ES-I3 (cell line): Measurements from ENCODE around the gene SWAP70.

ENCODE experiments used
- H3K36me3 ChIP-seq: 2 replicates; pipeline ENCODE4 v1.6.1; 2013; ENCODE audit warnings: mild to moderate bottlenecking, low read length, control low read depth, moderate library complexity; ENCODE audit not compliant: insufficient read depth
- H3K4me1 ChIP-seq: 2 replicates; pipeline ENCODE4 v1.6.1; 2013; ENCODE audit warnings: mild to moderate bottlenecking, control low read depth, low read length; ENCODE audit not compliant: insufficient read depth
- H3K9ac ChIP-seq: 2 replicates; pipeline ENCODE4 v1.6.1; 2013; ENCODE audit warnings: low read depth, mild to moderate bottlenecking, low read length, moderate library complexity
- H3K9me3 ChIP-seq: 2 replicates; pipeline ENCODE4 v1.6.1; 2013; ENCODE audit warnings: mild to moderate bottlenecking, low read length, moderate library complexity; ENCODE audit not compliant: control insufficient read depth, insufficient read depth

Gene SWAP70

DNA sequence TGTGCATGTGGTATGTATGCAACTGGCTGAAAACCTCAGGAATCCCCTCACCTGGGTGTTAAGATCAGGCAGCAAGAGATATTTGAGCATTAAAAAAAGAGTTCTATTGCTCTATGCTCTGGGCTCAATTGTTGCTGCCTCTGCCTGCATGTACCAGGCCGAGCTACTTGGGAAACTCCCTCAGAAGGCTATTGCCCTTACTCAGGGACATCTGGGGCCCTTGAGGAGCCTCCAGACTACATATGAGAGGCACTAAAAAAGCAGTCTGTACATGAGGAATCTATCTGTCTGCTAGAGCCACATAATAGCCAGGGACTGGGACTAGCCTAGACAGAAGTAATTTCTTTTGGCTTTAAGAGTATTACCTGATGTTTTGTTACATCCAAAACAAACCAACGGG, 120.1 kb downstream of the SWAP70 start:
- Histone ChIP-seq H3K9ac (no peak overlapping the region), H3K4me1 (no peaks in the 10 kb centered on the region), H3K36me3 (peaks cover 25% of the 10 kb centered on the region), H3K9me3 (no peaks in the 10 kb centered on the region)

DNA sequence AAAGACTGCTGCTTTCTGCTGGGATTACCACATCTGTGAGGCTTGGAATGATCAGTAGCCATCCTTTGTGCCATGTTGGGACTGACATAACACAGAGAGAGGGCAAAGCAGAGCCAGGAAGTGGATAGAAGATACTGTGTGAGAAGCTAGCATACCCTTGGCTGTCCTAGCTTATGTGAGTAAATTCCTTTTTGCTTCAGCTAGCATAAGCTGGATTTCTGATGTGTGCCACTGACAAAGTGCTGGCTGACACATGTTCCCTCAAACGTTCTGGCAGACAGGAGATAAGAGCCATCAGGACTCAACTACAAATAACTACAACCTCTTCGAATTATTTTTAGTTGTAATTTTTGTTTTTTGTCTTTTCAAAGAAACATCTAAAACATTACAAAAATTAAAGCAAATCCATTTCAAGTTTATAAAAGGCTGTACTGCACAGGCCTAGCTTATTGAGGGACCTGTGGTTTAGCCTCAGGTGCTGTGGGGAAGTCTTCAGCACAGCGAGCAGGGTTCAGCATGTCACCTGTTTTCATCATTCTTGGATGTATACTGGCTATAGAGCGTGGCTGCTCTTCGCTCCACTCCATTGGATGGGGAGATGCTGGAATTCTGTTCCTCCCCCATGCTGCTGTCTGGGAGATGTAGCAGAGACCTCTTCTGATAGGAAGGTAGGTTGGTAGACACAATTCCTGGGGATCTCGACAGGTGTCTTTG, 120.9 kb downstream of the SWAP70 start:
- Histone ChIP-seq H3K4me1 (no peaks in the 10 kb centered on the region), H3K9me3 (no peaks in the 10 kb centered on the region), H3K9ac (no peak overlapping the region), H3K36me3 (peaks cover 21% of the 10 kb centered on the region; the same call in 1 of the 2 replicates)

DNA sequence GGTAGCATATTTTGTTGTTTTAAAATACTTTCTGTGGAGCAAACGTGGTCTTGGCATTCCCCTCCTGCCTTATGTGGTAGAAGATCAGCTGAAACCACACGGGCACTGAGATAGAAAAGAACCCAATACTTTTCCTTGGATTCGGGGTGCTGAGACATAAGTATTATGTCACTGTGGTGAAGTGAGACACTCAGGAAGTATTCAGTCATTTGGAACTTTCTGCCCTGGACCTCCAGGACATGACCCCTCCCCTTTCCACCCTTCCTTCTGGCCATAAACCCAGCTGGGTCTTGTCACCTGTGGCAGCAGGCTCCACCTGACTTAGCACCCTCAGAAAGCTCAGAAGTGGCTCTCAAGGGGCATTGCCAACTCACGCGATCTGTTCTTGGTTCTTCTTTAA, 123.4 kb downstream of the SWAP70 start:
- Histone ChIP-seq H3K9me3 (no peaks in the 10 kb centered on the region), H3K9ac (no peak overlapping the region), H3K4me1 (no peaks in the 10 kb centered on the region), H3K36me3 (peaks cover 16% of the 10 kb centered on the region; the same call in 1 of the 2 replicates)

DNA sequence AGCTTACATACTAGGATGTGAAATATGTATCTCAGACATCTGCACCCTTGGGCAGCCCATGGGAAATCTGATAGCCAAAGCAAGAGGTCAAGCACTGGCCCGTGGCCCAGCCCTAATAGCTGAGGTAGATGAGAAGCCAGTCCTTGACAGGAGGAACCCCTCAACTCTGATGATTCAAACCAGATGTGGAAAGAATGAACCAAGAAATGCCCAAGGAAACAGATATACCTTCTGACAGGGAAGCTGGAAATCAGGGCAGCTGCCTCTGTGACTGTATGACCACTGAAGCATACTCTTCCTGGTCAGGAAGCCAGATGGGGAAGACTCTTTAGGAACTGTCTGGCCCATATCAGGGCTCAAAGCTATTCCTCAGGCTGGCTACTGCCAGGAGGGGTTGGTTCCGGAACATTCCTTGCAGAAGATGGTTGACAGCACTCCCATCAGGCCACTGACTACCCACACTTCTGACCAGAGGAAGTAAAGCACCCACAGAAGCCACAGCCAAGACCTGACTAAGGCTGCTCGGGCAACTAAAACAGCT, 124.2 kb downstream of the SWAP70 start:
- H3K9ac ChIP-seq, result no peak overlapping the region
- peaks cover 16% of the 10 kb centered on the region; the same call in 1 of the 2 replicates for H3K36me3 ChIP-seq
- H3K4me1 ChIP-seq, result no peaks in the 10 kb centered on the region
- H3K9me3 ChIP-seq, result no peaks in the 10 kb centered on the region

DNA sequence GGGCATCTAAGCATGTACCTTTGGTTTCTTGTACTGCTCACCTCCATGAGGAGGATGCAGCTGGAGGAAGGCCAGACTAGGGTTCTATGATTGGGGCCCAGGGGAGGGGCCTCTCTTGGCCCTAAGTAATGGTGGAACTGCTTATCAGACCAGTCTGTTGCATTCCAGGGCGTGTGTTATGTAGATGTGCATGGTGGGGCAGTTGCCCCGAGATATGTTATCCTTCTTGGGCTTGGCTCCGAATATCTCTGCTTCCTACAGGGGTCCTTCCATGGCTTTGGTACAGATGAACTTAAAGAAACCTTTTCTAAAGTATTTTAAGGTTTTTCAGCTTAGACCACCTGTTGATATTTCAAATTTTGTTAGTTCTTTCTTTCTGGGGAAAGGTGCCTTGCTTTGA, 126.0 kb downstream of the SWAP70 start:
- no peaks in the 10 kb centered on the region for H3K4me1 ChIP-seq
- H3K9ac ChIP-seq, result no peak overlapping the region
- H3K9me3 ChIP-seq, result no peaks in the 10 kb centered on the region
- peaks cover 12% of the 10 kb centered on the region; the same call in 1 of the 2 replicates for H3K36me3 ChIP-seq

DNA sequence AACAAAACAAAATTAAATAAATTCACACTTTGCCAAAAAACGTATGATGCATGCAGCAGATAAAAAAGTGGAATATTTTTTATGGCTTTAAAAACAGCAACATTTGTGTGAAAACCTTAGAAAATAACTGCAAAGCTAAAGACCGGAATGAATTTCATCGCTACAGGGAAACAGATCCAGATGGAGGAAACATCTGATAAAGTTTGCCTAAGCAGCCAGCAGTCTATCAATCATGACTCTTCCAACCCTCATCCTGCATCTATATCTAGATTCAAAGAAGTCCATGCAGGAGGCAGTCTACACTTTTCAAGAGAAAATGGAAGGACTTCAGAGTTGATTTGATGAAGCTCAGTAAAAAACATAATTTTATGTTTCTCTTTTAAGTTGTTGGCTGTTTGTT, 126.8 kb downstream of the SWAP70 start:
- Histone ChIP-seq H3K4me1 (no peaks in the 10 kb centered on the region), H3K9me3 (no peaks in the 10 kb centered on the region), H3K36me3 (peaks cover 12% of the 10 kb centered on the region; the same call in 1 of the 2 replicates), H3K9ac (no peak overlapping the region)

DNA sequence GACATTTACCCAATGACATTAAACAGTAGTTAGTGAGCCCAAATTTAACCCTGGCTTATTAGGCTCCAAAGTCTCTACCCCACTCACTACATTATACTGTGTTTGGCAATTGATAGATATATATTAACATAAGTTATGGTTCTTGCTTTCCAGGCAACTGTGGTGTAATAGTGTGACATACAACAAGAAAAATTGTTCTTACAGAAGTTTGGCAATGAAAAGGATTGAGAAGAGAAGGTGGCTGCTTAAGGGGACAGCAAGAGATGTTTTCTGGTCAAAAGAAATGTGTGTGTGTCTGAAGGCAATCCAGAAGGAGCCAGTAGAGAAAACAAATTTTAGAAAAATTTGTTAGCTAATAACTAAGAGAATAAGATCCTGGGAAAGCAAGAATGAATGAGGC, 132.4 kb downstream of the SWAP70 start:
- no peak overlapping the region for H3K9ac ChIP-seq
- peaks cover 1% of the 10 kb centered on the region; the same call in 1 of the 2 replicates for H3K4me1 ChIP-seq
- no peaks in the 10 kb centered on the region for H3K36me3 ChIP-seq
- no peaks in the 10 kb centered on the region for H3K9me3 ChIP-seq

DNA sequence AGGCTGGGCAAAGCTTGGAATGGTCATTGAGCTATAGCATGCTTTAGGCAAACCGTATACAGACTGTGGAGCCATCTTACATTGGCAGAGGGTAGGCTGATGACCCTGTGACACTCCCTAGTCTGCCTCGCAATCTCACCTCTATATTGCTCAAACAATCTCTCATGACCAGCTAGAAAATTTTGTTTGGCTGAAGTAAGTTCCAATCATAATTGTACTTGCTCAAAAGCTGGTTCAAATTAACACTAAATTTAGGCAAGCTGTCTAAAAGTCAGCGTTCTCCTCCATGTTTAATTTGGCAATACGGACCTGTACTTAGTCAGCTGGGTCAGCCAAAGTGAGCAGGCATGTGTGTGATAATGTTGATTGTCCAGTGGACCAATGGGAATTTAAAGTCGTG, 133.0 kb downstream of the SWAP70 start:
- Histone ChIP-seq H3K9ac (no peak overlapping the region), H3K9me3 (no peaks in the 10 kb centered on the region), H3K36me3 (no peaks in the 10 kb centered on the region), H3K4me1 (peaks cover 7% of the 10 kb centered on the region; the same call in 1 of the 2 replicates)

DNA sequence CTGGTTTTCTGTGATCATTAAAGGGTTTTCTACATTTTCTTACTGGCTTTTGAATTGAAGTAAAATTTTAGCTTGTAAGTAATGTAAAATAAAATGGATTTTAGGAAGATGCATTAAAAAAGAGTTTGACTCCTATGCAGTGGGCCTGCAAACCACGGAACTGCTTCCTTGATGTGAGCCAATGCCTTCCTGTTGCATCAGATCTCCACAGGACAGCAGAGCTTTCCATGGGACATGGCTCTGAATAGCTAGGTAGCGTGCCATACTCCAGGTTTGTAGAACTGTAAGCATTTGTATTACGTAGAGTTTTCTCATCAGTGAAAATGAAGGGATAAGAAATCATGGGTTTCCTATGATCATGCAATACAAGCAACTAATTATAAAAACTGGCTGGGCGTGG, 133.4 kb downstream of the SWAP70 start:
- Histone ChIP-seq H3K4me1 (peaks cover 12% of the 10 kb centered on the region), H3K9ac (no peak overlapping the region), H3K36me3 (no peaks in the 10 kb centered on the region), H3K9me3 (no peaks in the 10 kb centered on the region)

DNA sequence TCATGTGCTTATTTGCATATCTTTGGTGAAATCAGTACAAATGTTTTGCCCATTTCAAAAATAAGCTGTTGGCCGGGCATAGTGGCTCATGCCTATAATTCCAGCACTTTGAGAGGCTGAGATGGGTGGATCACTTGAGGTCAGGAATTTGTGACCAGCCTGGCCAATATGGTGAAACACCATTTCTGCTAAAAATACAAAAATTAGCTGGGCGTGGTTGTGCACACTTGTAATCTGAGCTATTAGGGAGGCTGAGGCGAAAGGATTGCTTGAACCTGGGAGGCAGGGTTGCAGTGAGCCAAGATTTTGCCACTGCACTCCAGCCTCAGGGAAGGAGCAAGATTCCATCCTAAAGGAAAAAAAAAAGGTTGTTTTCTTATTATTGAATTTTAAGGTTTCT, 136.0 kb downstream of the SWAP70 start:
- no peak overlapping the region for H3K9ac ChIP-seq
- peaks cover 31% of the 10 kb centered on the region for H3K4me1 ChIP-seq
- no peaks in the 10 kb centered on the region for H3K9me3 ChIP-seq
- H3K36me3 ChIP-seq, result no peaks in the 10 kb centered on the region

DNA sequence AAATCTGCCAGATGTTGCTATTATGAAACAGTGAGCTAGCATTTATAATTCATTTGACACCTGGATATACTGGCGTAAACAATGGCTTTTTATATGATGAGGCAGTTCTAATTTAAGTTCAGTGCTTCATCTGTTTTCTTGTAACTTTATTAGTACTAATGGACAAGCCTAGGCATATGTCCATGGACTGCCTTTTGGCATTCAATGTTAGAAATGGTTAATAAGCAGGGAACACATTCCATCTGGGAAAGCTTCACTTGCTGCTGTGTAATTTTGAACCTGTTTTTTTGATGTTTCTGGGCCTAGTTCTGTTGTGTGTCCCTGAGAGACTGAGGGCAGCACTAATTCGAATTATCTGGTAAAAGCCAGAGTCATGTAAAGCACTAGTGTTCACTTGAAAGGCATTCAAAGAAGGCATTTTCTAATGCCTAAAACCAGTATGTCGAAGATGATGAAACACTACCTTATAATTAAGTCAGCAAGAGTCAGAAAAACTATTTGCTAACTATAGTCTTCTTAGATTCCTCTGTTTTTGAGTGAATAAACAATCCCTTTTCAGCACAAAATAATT, 138.5 kb downstream of the SWAP70 start:
- Histone ChIP-seq H3K4me1 (peaks cover 31% of the 10 kb centered on the region), H3K9ac (peak overlapping the region; percentile 4; the same call in 1 of the 2 replicates), H3K9me3 (no peaks in the 10 kb centered on the region), H3K36me3 (peaks cover 9% of the 10 kb centered on the region)
